A549 (cell line): ENCODE data around the gene KLHL29. TPM values are rescaled to one million over a fixed set of nuclear protein-coding genes. Genes with fewer than 3 reads are reported as not detected.

Experiments used
- ATAC-seq, 2 experiments: fragments of 200-7000 bp in 1 of 2; fragments of >200 bp in 1 of 2; cut with Nextera tagmentation in 1 of 2; cut with Tn5 transposase in 1 of 2; 3 replicates each; pipeline versions ENCODE4 v1.8.0 to v1.9.1; 2018 to 2020; ENCODE audit warnings: mild to moderate bottlenecking in 1 of 2, moderate library complexity in 1 of 2
- CTCF ChIA-PET: fragments of 300-600 bp; sonication (Branson Sonifier 250); formaldehyde crosslinking; extraction: SDS; loops from one replicate; lab custom pipeline; 2021; ENCODE audit warnings: antibody characterized with exemption, inconsistent platforms; lab: Yijun Ruan, JAX
- POLR2A ChIA-PET: fragments of 350-600 bp; formaldehyde crosslinking; extraction: SDS; loops from one replicate; lab custom pipeline; 2021; ENCODE audit warnings: antibody characterized with exemption, inconsistent platforms; lab: Yijun Ruan, JAX
- DNase-seq, 2 experiments: peaks; one replicate each; pipeline versions ENCODE4 v3.0.0 to v3.0.0-alpha.2; 2011 to 2016; ENCODE audit warnings: low read depth in 1 of 2, low spot score in 1 of 2
- FAIRE-seq: peaks from 2 replicates; lab custom pipeline; 2011; peaks lifted over from hg19 to GRCh38; lab: Jason Lieb, UNC
- H3K27ac ChIP-seq, 2 experiments: fragments of >200 bp; sonication (Bioruptor Twin); formaldehyde crosslinking; 3 replicates each; pipeline ENCODE4 v1.5.1; 2016 to 2017
- H3K4me1 ChIP-seq: fragments of >200 bp; sonication (Bioruptor Twin); formaldehyde crosslinking; 3 replicates; pipeline ENCODE4 v1.6.1; 2016
- H3K4me2 ChIP-seq: fragments of >200 bp; sonication (Bioruptor Twin); formaldehyde crosslinking; 3 replicates; pipeline ENCODE4 v1.6.1; 2016
- H3K4me3 ChIP-seq: fragments of >200 bp; sonication (Bioruptor Twin); formaldehyde crosslinking; 3 replicates; pipeline ENCODE4 v1.5.1; 2016
- H3K9me3 ChIP-seq: fragments of >200 bp; sonication (Bioruptor Twin); formaldehyde crosslinking; 3 replicates; pipeline ENCODE4 v1.6.1; 2016
- CEBPB ChIP-seq, 2 experiments: fragments of >200 bp in 1 of 2; sonication (Bioruptor Twin) in 1 of 2; formaldehyde crosslinking in 1 of 2; IDR thresholded peaks; 2 replicates each; pipeline ENCODE4 v1.6.1; 2012 to 2016
- EHMT2 ChIP-seq: fragments of 200-600 bp; sonication (generic); IDR thresholded peaks from 2 replicates; pipeline ENCODE4 v1.6.1; 2016; ENCODE audit warnings: antibody characterized with exemption, low read depth, mild to moderate bottlenecking, moderate library complexity
- HDAC2 ChIP-seq: fragments of 200-600 bp; sonication (generic); IDR thresholded peaks from 2 replicates; pipeline ENCODE4 v1.6.1; 2016
- HEYL ChIP-seq: fragments of 250-450 bp; sonication (Bioruptor Pico); IDR thresholded peaks from 2 replicates; pipeline ENCODE4 v1.8.0; 2021; ENCODE audit warnings: mild to moderate bottlenecking, moderate library complexity
- HMGXB4 ChIP-seq: fragments of 250-450 bp; sonication (Bioruptor Pico); IDR thresholded peaks from 2 replicates; pipeline ENCODE4 v1.5.0; 2021; ENCODE audit warnings: mild to moderate bottlenecking, moderate library complexity, borderline replicate concordance
- JUN ChIP-seq, 2 experiments: fragments of >200 bp; sonication (Bioruptor Twin); formaldehyde crosslinking; IDR thresholded peaks; 2 replicates in 1 of 2; 3 replicates in 1 of 2; pipeline ENCODE4 v1.6.1; 2016 to 2017
- KDM1A ChIP-seq: fragments of 200-600 bp; sonication (generic); IDR thresholded peaks from 2 replicates; pipeline ENCODE4 v1.6.1; 2016; ENCODE audit warnings: low read depth, mild to moderate bottlenecking
- MAFK ChIP-seq: fragments of 450-650 bp; IDR thresholded peaks from 2 replicates; pipeline ENCODE4 v1.6.1; 2014; ENCODE audit not compliant: partially characterized antibody
- NR3C1 ChIP-seq: fragments of >200 bp; sonication (Bioruptor Twin); formaldehyde crosslinking; IDR thresholded peaks from 3 replicates; pipeline ENCODE4 v1.6.1; 2017
- POLR2A ChIP-seq: IDR thresholded peaks from 2 replicates; pipeline ENCODE4 v1.6.1; 2012; ENCODE audit warnings: mild to moderate bottlenecking, low read length
- RARB ChIP-seq: fragments of 250-450 bp; sonication (Bioruptor Pico); IDR thresholded peaks from 2 replicates; pipeline ENCODE4 v1.8.0; 2021; ENCODE audit warnings: mild to moderate bottlenecking, moderate library complexity
- RFX5 ChIP-seq: fragments of 450-650 bp; IDR thresholded peaks from 2 replicates; pipeline ENCODE4 v1.7.1; 2014; ENCODE audit warnings: antibody characterized with exemption, mild to moderate bottlenecking, moderate library complexity
- RNF2 ChIP-seq: fragments of 200-600 bp; sonication (generic); IDR thresholded peaks from 2 replicates; pipeline ENCODE4 v1.6.1; 2016; ENCODE audit warnings: low read depth, mild to moderate bottlenecking, antibody characterized with exemption, moderate library complexity, borderline replicate concordance
- SREBF2 ChIP-seq: fragments of 450-650 bp; IDR thresholded peaks from 2 replicates; pipeline ENCODE4 v1.6.1; 2014; ENCODE audit warnings: mild to moderate bottlenecking, moderate library complexity
- ZC3H11A ChIP-seq: fragments of 450-650 bp; IDR thresholded peaks from 2 replicates; pipeline ENCODE4 v1.6.1; 2014; ENCODE audit warnings: antibody characterized with exemption, mild to moderate bottlenecking
- ZNF302 ChIP-seq: fragments of 250-450 bp; sonication (Bioruptor Pico); IDR thresholded peaks from 2 replicates; pipeline ENCODE4 v1.9.0; 2021; ENCODE audit warnings: inconsistent platforms, mild to moderate bottlenecking, moderate library complexity
- ZSCAN20 ChIP-seq: fragments of 250-450 bp; sonication (Bioruptor Pico); IDR thresholded peaks from 2 replicates; pipeline ENCODE4 v1.8.0; 2022; ENCODE audit warnings: mild to moderate bottlenecking, moderate library complexity
- WGBS: methylation state at CpG from one replicate; pipeline ENCODE4 v1.1.6; 2017; ENCODE audit errors: missing lambda C conversion rate; 5-methylcytosine and 5-hydroxymethylcytosine counted together
- polyA plus RNA-seq, 4 experiments: library from polyadenylated mRNA; depleted of rRNA in 3 of 4; stranded (reverse); fragments of >200 nt; fragmentation: RNase III in 1 of 4; extraction: RNeasy Plus Mini Kit Qiagen cat#74134 plus additional on column Dnase treatment in 1 of 4; gene quantifications; 2 replicates in 3 of 4; 3 replicates in 1 of 4; pipeline ENCODE4 v1.2.3, GENCODE V29; 2011 to 2017
- TF ChIP-seq, protein P1 (sequence below): fragments of 200-600 bp; sonication (generic); IDR thresholded peaks from 2 replicates; pipeline ENCODE4 v1.6.1; 2016; ENCODE audit warnings: antibody characterized with exemption, mild to moderate bottlenecking, moderate library complexity
- TF ChIP-seq, protein P2 (sequence below): fragments of 450-650 bp; IDR thresholded peaks from 2 replicates; pipeline ENCODE4 v1.6.1; 2014; ENCODE audit warnings: antibody characterized with exemption
- TF ChIP-seq, protein P3 (sequence below): fragments of >200 bp; sonication (Bioruptor Twin); formaldehyde crosslinking; IDR thresholded peaks from 3 replicates; pipeline ENCODE4 v1.6.1; 2016
- TF ChIP-seq, protein P4 (sequence below): fragments of 250-450 bp; sonication (Bioruptor Pico); IDR thresholded peaks from 2 replicates; pipeline ENCODE4 v1.5.0; 2020; ENCODE audit warnings: low read depth, mild to moderate bottlenecking, moderate library complexity
- TF ChIP-seq, protein P5 (sequence below): fragments of >200 bp; sonication (Bioruptor Twin); formaldehyde crosslinking; IDR thresholded peaks from 2 replicates; pipeline ENCODE4 v1.6.1; 2016

The KLHL29 gene
- polyA plus RNA-seq, 2 of the 4 experiments (the other 2 are of a cell fraction), result 1.3 to 2.5 TPM

DNA sequence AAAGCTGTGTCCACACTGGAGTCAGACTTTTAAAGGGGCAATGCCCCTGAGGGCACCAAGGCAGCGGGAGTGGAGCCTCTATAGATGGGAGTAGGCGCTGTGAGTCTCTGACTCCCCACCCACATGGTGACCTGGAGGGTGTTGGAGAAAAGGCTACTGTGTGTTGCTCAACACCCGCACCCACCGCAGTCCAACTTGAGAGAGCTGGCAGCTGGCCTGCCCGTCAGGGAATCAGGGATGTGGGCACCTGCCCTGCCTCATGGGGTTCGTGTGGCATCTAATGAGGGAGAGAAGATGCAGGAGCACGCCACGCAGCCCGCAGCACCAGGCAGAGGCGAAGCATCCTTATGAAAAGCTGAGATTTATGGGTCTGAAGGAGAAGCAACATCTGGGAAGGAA lies 84.2 kb downstream of the KLHL29 start (continued):
- TF ChIP-seq, protein P1, sequence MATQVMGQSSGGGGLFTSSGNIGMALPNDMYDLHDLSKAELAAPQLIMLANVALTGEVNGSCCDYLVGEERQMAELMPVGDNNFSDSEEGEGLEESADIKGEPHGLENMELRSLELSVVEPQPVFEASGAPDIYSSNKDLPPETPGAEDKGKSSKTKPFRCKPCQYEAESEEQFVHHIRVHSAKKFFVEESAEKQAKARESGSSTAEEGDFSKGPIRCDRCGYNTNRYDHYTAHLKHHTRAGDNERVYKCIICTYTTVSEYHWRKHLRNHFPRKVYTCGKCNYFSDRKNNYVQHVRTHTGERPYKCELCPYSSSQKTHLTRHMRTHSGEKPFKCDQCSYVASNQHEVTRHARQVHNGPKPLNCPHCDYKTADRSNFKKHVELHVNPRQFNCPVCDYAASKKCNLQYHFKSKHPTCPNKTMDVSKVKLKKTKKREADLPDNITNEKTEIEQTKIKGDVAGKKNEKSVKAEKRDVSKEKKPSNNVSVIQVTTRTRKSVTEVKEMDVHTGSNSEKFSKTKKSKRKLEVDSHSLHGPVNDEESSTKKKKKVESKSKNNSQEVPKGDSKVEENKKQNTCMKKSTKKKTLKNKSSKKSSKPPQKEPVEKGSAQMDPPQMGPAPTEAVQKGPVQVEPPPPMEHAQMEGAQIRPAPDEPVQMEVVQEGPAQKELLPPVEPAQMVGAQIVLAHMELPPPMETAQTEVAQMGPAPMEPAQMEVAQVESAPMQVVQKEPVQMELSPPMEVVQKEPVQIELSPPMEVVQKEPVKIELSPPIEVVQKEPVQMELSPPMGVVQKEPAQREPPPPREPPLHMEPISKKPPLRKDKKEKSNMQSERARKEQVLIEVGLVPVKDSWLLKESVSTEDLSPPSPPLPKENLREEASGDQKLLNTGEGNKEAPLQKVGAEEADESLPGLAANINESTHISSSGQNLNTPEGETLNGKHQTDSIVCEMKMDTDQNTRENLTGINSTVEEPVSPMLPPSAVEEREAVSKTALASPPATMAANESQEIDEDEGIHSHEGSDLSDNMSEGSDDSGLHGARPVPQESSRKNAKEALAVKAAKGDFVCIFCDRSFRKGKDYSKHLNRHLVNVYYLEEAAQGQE, result no peak

- POLR2A ChIA-PET, result no interaction called here
These were observed 90.1 kb downstream of the KLHL29 start for GRCh38 chr2:23475036-23475435.

DNA sequence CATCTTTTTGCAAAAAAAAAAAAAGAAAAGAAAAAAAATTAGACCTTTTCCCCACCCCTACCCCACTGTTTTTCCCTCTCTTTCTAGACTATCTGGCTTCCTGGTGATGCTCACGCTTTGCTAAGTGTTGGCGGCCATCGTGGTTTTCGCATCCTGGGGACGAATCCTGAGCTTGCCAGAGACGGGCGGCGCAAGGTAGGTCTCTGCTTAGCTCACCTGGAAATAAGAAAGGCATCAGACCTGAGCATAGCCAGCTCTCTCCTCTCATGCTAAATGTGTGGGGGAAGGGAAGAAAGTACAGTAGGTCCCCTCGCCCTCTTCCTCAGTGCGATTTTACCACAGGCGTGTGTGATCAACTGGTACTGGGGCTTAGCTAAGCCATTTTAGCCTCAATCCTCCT lies 90.5 kb downstream of the KLHL29 start:
- CTCF ChIA-PET, result interaction anchor here (0.7 kb wide), 1 partner anchor 46 kb away, joined by 4 read pairs; no protein-coding TSS in a partner anchor
- no peak for ATAC-seq
- Histone ChIP-seq H3K4me2 (no peak overlapping the region), H3K27ac (no peak overlapping the region), H3K4me3 (no peak overlapping the region), H3K4me1 (peaks cover 4% of the 10 kb centered on the region), H3K9me3 (no peaks in the 10 kb centered on the region)
- DNase-seq, result no peak
- no peak for FAIRE-seq
- 94% methylated on average over 11 of the region's 11 CpGs for WGBS
- POLR2A ChIA-PET, result no interaction called here
- TF ChIP-seq SREBF2, result no peak
- TF ChIP-seq, protein P2, sequence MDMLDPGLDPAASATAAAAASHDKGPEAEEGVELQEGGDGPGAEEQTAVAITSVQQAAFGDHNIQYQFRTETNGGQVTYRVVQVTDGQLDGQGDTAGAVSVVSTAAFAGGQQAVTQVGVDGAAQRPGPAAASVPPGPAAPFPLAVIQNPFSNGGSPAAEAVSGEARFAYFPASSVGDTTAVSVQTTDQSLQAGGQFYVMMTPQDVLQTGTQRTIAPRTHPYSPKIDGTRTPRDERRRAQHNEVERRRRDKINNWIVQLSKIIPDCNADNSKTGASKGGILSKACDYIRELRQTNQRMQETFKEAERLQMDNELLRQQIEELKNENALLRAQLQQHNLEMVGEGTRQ, result no peak
- TF ChIP-seq RFX5, result no peak
- no peak for TF ChIP-seq RNF2
- TF ChIP-seq, protein P3, sequence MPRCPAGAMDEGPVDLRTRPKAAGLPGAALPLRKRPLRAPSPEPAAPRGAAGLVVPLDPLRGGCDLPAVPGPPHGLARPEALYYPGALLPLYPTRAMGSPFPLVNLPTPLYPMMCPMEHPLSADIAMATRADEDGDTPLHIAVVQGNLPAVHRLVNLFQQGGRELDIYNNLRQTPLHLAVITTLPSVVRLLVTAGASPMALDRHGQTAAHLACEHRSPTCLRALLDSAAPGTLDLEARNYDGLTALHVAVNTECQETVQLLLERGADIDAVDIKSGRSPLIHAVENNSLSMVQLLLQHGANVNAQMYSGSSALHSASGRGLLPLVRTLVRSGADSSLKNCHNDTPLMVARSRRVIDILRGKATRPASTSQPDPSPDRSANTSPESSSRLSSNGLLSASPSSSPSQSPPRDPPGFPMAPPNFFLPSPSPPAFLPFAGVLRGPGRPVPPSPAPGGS, result no peak
- no peak for TF ChIP-seq EHMT2
- no peak for TF ChIP-seq HDAC2
- TF ChIP-seq ZSCAN20 (CRISPR knock-in tag), result no peak
- no peak for TF ChIP-seq ZNF302
- no peak for TF ChIP-seq JUN (IDR thresholded peaks at IDR 0.05)
- TF ChIP-seq, protein P4, sequence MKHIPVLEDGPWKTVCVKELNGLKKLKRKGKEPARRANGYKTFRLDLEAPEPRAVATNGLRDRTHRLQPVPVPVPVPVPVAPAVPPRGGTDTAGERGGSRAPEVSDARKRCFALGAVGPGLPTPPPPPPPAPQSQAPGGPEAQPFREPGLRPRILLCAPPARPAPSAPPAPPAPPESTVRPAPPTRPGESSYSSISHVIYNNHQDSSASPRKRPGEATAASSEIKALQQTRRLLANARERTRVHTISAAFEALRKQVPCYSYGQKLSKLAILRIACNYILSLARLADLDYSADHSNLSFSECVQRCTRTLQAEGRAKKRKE (CRISPR knock-in tag), result no peak
- no peak for TF ChIP-seq RARB
- TF ChIP-seq, protein P5, sequence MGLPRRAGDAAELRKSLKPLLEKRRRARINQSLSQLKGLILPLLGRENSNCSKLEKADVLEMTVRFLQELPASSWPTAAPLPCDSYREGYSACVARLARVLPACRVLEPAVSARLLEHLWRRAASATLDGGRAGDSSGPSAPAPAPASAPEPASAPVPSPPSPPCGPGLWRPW, result no peak
- no peak for TF ChIP-seq POLR2A
- no peak for TF ChIP-seq HEYL (CRISPR knock-in tag)
- TF ChIP-seq MAFK, result no peak

More at GRCh38 chr2:23475036-23475435, 90.1 kb downstream of the KLHL29 start:
- FAIRE-seq, result no peak
- DNase-seq, result no peak
- H3K4me1 ChIP-seq, result no peaks in the 10 kb centered on the region; the same call in 2 of the 3 replicates
- ATAC-seq, result no peak
- 85% methylated on average over 4 of the region's 4 CpGs for WGBS
- H3K9me3 ChIP-seq, result no peaks in the 10 kb centered on the region
- TF ChIP-seq HMGXB4 (no peak), CEBPB (IDR thresholded peaks at IDR 0.05) (no peak), ZC3H11A (no peak), ZSCAN20 (CRISPR knock-in tag) (no peak), KDM1A (no peak), NR3C1 (no peak), HDAC2 (no peak)
- TF ChIP-seq, protein P2, result no peak
- TF ChIP-seq, protein P3, result no peak
- TF ChIP-seq, all 56 proteins: peak for 0
- Histone ChIP-seq H3K4me3 (no peak overlapping the region), H3K27ac (no peak overlapping the region), H3K4me2 (no peak overlapping the region)
- CTCF ChIA-PET, result no interaction called here
